ENCODE results near the gene CDH22.
A peak's percentile ranks its signal among the peaks of the same experiment; 100 is the strongest.

CDH22 gene

DNA sequence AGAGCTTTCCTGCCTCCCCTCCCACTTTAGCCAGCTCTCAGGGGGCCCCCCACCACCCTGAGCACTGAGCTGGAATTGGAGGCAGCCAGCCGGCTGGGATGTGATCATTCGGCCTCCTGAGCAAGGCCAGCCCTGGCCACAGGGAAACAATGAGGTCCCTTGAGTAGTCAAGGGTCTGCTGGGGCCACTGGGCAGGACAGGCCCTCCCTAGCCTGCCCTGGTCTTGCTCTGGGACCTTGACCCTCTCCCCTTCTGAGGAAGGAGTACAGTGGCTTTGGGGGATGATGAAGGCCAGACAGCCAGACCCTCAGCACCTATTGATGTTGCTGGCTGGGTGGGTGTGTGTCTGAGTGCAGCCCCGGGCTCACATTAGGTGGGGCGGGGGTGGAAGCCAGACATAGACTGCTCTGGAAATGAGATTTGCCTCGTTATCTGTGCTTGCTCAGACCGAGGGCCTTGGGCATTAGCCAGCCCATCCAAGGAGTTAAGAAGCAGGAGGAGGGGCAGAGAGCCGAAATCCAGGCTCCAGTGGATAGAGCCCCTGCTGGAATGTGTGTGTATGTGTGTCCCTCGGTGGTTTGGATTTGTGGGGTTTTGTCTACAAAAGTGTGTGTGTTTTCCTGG is 168.9 kb downstream of the CDH22 start:
- no peak for DNase-seq

DNA sequence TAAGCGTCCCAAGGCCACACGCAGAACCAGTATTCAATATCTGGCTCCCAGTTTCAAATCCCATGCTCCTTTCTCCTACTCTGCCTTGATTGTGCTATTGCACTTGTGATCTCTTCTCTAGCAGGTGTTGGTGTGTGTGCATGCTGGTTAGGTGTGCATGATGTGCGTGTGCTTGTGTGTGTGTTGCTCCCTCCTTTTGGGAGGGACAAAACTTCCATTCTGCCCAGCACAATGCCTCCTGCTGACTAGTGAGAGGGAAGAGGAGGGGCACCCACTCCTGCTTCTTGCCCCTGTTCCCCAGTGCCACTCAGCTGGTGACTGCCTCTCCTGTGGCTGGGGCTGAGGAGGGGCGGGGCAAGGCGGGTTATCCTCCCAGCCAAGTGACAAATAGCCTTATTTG is 170.5 kb downstream of the CDH22 start:
- DNase-seq = no peak

DNA sequence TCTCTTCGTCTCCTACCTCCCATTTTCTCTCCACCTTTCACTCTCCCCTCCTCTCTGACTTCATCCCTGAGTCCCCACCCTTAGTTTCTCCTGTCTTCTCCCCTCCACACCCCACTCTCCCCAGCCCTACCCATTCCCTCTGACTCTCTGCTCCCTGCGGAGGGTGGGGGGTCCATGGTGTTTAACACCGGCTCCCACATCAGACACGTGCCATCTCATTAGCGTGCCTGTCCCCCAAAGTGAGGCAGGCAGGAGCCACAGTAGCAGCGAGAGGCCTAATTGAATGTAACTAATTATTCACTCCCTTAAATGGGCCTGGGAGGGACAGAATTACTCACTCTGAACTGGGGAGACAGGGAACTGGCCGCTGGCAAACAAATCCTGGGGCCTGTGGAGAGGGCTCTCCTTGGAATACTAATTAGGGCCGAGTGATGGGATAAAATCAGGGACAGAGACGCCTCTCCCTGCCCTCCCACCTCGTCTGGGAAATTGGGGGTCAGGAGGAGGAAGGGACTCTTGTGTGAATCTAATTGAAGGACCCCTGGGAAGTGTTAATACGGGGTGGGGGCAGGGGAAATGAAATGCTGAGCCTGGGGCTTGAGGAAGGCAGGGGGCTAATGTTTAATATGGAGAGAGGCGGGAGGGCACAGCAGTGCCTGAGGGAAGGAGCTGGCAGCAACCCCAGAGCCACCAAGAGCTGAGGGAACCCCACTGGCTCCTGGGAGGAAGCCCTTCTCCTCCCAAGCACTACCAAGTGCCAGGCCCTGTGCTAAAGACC is 172.3 kb downstream of the CDH22 start:
- no peak for DNase-seq

DNA sequence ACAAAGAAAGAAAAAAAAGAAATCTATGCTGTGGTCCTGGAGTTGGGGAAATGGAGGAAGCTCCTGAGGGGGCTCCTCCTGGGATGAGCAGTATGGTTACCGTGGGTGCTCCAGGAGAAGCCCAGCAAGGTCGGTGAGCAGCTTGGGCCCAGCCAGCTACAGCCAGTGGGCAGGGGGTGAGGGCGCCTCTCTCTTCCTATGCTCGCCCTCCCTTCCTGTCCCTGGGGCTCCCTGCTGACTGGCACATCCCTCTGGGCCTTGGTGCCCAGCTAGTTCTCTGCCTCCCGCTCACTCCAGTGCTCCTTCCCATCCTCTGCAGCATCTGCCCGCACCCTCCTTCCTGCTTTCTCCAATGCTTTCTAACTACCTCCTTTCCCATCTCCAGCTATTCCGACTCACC is 173.6 kb downstream of the CDH22 start:
- no peak for DNase-seq

DNA sequence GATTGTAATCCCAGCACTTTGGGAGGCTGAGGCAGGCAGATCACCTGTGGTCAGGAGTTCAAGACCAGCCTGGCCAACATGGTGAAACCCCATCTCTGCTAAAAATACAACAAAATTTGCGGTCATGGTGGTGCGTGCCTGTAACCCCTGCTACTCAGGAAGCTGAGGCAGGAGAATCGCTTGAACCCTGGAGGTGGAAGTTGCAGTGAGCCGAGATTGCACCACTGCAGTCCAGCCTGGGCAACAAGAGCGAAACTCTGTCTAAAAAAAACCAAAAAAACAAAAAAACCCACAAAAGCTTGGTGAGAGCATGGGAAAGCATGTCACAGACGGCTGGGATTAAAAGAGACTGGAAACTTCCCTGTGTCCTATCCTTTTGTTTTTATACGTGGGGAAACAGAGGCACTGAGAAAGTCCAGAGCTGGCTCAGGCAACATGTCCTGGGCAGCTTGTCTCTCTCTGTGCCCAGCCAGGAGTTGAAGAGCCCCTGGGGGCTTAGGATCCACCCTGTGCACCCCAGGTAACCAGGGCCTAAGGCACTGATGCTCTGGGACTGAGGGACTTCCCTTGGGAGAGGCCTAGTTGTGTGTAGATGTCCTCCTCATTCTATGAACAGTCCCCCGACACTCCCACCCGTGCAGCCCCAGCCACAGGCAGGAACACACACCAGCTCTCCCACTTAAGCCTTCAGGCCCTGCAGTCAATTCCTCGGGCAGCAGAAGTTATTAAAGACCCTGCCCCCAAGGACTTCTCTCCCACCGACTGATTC is 174.2 kb downstream of the CDH22 start:
- no peak for DNase-seq

DNA sequence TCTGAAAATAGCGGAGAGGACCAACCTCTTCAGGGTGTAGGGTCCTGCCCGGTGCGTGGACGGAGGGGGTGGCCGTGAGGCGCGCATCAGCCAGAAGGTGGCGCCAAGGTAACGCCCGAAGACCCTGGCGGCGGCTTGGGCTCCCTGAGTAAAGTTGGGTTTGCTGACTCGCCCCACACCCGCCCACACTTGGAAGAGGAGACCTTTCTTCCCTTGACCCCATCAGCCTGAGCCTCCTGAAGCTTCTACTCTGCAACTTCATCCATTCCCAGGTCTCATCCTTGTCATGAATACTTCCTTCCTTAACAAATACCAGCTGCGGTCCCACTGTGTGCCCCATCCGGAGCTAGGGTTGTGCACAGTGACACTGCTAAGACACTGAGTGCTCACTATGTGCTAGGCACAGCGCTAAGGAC is 175.6 kb downstream of the CDH22 start:
- peak; percentile 47 for DNase-seq

DNA sequence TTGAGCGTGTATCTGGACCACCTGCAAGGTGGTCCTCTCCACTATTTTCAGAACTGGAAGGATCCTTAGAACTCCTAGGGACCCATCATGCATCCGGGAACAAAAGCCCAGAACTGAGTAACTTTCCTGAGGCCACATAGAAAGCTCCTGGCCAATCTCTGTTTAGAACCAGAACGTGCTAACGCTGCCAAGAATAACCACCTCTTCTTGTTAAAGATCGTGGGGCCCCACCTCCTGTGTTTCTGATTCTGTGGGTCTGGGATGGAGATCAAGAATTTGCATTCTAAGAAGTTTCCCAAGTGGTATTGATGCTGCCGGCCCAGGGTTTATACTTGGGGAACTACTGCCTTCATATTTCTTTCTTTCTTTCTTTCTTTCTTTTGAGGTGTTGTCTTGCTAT is 176.9 kb downstream of the CDH22 start:
- no peak for DNase-seq

DNA sequence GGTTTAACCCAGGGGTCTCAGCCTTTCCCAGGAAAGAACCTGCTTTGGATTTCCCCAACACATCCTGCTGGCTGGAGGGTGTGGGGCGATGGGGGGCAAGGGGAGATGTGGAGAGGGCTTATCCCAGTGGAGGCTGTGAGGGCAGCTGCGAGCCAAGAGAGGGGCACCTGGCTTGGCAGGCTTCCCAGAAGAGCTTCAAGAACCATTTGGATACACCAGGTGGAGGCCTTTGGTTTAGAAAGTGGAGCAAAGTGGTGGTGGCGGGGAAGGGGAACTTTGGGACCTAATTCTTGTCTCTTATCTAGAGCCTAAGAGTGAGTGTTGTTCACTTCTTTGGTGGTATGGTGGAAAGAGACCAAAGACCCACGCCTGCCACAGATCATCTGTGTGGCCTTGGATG is 177.8 kb downstream of the CDH22 start:
- no peak for DNase-seq

DNA sequence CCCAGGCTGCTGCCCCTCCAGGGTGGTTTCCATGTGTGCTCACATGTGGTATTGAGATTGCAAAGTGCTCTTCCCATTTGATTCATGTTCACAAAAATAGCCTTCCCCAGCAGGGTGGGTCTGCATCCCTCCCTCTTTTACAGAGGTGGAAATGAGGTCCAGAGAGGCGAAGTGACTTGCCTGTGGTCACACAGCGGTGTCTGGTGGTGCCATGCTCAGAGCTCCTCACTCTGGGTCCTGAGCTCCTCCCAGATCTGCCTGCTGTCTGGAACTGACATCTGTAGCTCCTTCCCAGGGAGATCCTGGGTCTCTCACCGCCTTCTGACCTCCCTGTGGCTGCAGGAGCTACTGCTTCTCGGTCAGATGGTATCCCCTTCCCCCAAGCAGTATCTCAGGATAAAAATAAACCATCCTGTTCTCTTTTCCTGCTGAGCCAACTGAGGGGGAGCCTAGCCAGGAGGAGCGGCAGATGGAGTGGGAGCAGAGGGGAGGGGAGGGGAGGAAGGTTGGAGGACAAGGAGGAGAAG is 178.3 kb downstream of the CDH22 start:
- no peak for DNase-seq

DNA sequence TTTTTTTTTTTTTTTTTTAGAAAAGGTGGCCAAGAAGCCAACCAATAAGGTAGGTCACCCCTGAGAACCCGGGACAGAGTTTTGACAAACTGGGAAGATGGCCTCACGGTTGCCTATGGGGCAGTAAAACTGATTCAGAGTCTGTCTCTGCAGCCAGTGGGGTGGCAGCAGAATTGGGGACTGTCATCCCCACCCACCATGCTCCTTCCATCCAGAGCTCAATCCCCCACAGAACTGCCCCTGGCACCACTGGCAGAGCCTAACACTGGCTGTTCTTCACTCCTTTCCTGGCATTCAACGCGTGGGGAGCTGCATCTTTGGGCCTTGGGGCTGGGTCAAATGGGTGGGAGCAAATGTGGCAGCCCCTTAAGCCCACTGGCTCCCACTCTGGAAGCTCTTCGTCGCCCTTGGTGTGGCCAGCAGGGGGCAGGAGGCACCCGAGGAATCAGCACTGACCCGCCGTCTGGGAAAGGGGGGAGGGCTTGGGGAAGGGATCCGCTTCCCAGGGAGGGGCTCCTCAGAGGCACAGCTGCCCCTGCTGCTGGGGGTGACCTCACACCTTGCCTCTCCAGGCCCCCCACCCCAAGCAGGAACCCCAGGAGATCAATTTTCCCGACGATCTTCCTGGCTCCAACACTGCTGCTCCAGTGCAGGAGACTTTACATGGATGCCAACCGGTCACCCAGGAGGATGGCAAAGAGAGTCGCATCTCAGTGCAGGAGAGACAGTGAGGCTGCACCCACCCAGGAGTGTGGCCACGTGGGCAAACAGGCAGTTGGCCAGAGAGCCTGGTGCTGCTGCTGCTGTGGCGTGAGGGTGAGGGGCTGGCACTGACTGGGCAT is 179.8 kb downstream of the CDH22 start:
- no peak for DNase-seq

DNA sequence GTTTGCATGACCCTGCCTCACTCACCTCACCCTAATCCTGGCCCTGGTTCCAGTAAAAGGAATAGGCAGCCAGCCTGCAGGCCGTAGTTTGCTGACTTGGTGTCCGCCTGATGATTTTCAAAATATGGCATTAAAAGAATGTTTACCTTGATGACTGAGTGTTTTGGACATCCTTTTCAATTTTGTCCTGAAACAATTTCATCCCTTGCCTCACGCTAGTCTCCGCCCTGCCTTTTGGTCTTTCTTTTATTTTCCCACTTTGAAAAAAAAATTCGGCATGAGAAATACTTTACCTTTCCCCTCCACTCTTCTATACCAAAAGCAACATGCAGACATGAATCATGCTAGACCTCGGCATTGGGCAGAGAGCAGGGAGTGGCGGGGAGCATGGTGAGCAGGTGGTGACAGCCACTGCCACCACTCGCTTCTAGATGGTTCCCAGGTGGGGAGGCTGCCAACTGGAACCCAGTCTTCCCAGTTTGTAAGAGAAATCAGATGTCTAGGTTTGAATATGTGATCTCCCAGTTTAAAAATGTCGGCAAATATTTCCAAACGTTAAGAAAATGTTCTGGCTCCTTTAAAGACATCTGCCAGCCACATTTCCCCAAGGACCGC is 180.8 kb downstream of the CDH22 start:
- DNase-seq = no peak

DNA sequence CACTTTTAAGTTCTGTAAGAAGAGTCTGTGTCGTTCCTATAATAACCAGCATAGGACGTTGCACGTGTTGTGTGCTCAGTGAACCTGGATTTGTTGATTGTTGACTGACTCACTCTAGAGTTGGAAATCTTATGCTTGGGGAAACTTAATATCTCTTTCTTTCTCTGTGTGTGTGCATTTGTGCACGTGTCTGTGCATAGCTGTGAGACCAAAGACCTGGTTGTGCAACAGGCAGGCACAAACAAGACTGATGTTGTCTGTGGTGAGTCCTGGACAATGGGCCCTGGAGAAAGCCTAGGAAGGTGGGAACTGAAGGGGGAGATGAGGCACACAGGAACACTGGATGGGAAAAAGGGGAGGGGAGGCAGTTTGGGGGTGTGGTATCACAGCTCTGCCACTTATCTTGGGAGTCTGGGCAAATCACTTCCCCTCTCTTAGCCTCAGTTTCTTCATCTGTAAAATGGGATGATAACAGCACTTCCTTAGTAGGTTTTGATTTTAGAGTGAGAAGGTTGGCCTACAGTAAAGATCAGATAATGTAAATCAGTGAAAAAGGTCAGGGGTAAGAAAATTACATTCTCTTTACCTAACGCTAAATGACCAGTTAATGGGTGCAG is 181.8 kb downstream of the CDH22 start:
- no peak for DNase-seq
